Colon (tissue), 2 donors: ENCODE data around the gene CLDN24.
A peak's percentile ranks its signal among the peaks of the same experiment; 100 is the strongest.

ENCODE experiments used
- FAIRE-seq: peaks from 2 replicates; lab custom pipeline; 2012; peaks lifted over from hg19 to GRCh38; lab: Jason Lieb, UNC
- donor health status: control.
- donor health status: control.

CLDN24 gene

DNA sequence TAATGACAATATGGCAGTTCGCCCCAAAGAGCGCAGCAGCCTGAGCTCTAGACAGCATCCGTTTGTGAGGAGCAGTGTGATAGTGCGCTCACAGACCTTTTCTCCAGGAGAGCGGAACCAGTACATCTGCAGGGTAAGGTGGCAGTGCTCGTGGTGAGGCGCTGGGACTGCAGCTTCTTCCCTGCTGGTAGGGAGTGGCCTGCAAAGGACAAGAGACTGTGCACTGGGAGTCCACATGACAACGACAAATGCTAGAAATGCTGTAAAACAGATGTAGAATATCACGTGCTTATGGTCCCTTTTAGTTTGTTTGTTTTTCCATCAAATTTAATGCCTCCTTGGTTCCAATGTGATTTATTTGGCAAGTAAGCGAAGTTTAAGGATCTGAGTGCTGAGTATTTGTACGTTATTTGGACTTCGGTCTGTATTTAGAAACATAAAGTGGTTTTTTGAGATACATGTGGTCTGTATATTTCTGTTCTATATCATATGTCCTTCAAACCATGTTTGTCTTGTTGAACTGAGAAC, 37.9 kb downstream of the CLDN24 start:
- FAIRE-seq, result no peak

DNA sequence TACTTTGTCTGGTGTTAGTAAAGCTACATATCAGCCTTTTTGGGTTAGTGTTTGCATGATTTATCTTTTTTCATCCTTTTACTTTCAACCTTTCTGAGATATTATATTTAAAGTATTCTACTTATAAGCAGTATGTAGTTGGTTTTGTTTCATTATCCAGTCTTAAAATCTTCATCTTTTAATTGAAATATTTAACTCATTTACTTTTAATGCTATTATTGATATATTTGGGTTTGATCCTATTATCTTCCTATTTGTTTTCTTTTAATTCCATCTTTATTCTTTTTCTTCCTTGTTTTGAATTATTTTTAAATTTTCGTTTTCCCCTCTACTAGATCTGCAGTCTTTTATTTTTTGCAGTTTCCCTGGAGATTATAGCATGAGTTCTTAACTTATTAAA, 46.1 kb downstream of the CLDN24 start:
- peak; percentile 72 for FAIRE-seq

DNA sequence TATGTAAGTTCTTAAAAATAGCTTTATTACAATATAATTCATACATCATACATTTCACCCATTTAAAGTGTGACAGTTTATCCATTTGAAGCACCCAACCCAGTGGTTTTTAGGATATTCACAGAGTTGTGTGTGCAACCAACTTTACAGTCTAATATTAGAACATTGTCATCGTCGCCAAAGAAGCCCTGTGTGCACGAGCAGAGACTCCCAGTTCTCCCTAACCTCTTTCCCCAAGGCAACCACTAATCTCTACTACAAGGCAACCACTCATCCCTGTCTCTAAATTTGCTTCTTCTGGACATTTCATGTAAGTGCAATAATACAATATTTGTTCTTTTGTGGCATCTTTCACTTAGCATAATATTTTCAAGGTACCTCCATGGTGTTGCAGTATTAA, 49.8 kb downstream of the CLDN24 start:
- FAIRE-seq, result no peak
